ENCODE results near the gene CRTAC1.

Gene CRTAC1

DNA sequence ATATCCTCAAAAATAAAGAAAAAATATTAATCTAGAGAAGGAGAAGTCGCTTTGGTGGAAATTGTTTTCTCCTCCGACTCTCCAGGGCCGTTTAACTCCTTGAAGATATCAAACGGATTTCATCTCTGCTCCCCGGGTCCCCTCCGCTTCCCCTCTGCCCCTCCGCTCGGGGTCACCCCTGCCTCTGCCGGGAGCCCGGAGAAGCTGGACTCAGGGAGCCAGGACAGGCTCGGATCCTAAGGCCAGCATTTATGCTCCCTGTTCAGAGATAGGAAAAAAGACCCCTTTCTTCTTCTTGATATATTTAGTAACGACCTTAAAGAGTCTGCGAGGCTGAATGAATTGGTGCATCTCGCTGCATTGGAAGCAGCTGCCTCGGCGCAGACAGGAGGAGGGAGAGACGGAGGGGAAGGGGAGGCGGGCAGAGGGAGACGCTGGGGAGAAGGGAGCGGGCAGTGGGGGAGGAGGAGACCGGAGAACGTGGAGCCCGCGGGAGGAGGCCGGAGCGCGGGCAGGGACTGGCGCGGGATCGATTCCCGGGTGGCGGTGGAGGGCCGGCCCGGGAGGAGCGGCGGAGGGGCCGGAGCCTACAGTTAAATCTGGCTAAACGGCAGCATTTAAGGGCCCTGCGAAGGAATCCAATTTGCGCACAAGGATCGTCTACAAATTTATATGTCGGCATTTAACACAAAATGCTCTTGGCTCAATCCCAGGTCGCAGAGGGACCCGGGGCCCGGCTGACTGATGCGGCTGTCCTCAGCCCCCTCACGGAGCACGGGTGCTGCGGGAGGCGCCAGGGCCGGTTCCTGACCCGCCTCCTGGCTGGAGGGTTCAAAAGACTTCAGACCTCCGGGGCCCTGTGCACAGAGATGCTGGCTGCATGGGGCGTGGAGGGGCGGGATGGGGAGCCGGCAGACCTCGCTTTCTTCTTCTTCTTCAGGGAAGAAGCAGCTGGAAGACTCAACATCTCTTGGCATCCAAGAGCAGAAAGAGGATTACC is 55.6 kb downstream of the CRTAC1 start:
- DNase-seq (ENCODE audit: low read depth): no peak

- no peak for DNase-seq (ENCODE audit: low read depth)
Measured at GRCh38 chr10:97974100-97974499, 56.3 kb downstream of the CRTAC1 start.

DNA sequence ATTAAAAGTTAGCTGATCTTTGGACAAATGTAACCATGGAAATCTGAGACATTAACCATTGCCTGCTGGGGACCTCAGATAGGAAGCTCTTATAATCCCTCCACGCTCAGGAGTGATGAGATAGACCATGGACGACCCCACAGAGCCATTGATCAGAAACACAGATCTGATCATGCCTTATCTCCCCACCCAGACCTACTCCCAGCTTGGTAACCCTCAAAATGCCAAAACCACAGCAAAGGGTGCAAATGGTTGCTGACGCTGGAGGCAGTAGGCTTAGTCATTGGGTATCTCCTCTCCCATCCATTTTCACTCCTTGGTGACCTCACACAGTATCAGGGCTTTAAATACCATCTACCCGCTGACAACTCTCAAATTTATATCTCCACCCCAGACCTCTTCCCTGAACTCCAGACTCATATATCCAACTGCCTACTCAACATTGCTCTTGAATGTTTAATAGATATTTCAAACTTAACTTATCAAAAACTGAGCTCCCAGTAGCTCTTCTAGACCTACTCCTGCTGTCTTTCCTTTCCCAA is 60.8 kb downstream of the CRTAC1 start:
- DNase-seq (ENCODE audit: low read depth): peak; percentile 87

DNA sequence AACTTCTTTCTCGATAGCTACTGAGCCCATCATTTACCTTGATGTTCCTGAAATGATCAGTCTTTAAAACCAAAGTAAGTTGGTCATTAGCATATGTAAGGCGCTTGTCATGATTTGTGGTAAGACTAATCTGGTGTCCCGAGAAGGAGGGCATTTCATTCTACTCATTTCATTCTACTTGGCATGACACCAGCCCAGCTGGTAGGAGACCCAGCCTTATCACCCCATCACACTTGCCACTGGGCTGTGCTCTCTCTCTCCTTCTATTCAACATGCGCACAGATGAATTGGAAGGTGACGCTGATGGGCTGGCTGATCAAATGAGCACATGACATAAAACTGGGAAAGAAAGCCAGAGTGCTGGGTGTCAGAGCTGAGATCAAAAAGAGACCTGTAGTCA is 65.7 kb downstream of the CRTAC1 start:
- no peak for DNase-seq (ENCODE audit: low read depth)

GRCh38 chr10:97961945-97962344 is 68.5 kb downstream of the CRTAC1 start:
- no peak for DNase-seq (ENCODE audit: low read depth)

GRCh38 chr10:97960269-97961056 is 70.0 kb downstream of the CRTAC1 start:
- no peak for DNase-seq (ENCODE audit: low read depth)

GRCh38 chr10:97949462-97949861 is 81.0 kb downstream of the CRTAC1 start:
- DNase-seq (ENCODE audit: low read depth): no peak

DNA sequence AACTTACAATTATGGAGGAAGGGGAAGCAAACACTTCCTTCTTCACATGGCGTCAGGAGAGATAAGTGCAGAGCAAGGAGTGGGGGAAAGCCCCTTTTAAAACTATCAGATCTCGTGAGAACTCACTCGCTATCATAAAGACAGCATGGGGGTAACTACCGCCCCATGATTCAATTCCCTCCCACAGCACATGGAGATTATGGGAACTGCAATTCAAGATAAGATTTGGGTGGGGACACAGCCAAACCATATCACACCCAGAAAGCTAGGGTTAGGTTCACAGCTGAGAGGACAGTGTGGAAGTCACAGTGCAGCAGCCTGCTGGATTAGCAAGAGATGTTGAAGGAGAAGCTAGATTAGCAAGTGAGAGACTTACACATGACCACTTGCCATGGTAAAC is 81.6 kb downstream of the CRTAC1 start:
- peak; percentile 99 for DNase-seq (ENCODE audit: low read depth)

GRCh38 chr10:97944772-97945171 is 85.6 kb downstream of the CRTAC1 start:
- DNase-seq (ENCODE audit: low read depth): no peak

GRCh38 chr10:97943294-97943693 is 87.1 kb downstream of the CRTAC1 start:
- DNase-seq (ENCODE audit: low read depth): peak; percentile 15

DNA sequence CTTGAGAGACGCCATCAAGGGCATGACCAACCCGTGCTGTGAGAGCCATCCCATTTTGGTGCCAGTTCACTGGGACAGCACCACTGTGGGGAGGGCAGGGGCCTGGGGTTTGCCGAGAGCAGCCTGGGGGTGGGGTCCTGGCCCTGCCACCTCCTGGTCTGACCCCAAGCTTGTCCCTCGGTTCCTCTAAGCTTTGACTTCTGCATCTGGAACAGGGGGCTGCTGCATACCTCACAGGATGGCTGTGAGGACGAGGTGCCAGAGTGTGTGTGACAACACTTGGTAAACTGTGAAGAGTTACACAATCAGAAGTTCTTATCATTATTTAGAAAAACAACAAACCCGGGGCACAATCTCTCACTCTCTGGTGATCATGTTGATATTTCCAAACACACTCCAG is 89.9 kb downstream of the CRTAC1 start:
- no peak for DNase-seq (ENCODE audit: low read depth)

- DNase-seq (ENCODE audit: low read depth): no peak
Measured at GRCh38 chr10:97939446-97939990, 90.9 kb downstream of the CRTAC1 start.

DNA sequence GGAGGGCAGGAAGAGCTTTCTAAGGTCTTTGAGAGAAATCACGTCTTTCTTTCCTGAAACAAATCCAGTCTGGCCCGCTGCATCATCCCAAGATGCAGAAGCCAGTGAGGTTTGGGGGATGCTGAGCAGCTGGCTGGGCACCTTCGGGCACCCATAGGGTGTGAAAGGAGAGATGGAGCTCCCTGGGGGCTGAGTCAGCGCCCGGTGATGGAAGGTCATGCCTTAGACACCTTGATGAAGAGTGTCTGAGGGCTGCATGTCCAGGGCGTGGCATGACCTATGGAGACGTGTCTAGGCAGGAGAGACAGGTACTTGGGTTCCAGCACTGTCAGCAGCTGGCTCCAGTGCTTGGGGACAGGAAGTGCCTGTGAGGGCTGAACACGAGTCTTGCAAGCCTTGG is 92.5 kb downstream of the CRTAC1 start:
- no peak for DNase-seq (ENCODE audit: low read depth)

DNA sequence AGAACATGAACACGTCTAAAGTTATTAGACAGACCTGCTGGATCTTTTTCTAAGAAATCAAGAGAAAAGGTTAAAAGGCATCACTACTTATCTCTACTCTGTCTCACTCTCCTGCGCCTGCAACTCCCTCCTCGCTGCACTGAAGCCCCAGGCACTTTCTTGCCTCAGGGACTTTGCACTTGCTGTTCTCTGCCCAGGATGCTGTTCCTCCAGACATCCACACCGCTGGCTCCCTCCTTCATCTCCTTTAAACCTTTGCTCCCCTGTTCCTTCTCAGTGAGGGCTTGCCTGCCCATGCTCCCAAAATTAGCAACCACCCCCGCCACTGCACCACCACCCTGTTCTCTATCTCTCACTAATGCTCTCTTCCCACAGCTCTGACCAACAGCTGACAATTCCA is 93.4 kb downstream of the CRTAC1 start:
- no peak for DNase-seq (ENCODE audit: low read depth)

GRCh38 chr10:97936126-97936525 is 94.3 kb downstream of the CRTAC1 start:
- DNase-seq (ENCODE audit: low read depth): no peak

GRCh38 chr10:97932932-97933530 is 97.4 kb downstream of the CRTAC1 start:
- no peak for DNase-seq (ENCODE audit: low read depth)

GRCh38 chr10:97931041-97931440 is 99.4 kb downstream of the CRTAC1 start:
- DNase-seq (ENCODE audit: low read depth): no peak

GRCh38 chr10:97928897-97929296 is 101.5 kb downstream of the CRTAC1 start:
- DNase-seq (ENCODE audit: low read depth): no peak

GRCh38 chr10:97927622-97928021 is 102.8 kb downstream of the CRTAC1 start:
- DNase-seq (ENCODE audit: low read depth): no peak

DNA sequence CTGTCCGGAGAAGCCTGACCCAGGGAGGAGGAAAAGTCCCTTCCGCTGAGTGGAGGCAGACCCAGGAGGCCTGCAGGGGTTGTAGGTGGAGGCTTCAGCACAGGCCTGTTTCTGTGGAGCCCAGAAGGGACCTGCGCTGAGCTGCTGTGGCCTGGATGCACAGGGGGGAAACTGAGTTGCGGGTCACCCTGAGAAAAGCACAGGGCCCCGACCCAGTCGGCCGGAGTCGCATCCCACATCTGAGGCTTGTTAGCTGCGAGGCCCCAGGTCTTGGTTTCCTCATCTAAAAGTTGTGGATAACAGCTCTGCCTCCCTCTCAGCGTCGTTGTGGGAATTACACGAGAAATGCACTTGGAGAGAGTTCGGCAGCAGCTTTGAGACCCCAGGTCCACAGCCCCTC is 104.4 kb downstream of the CRTAC1 start:
- no peak for DNase-seq (ENCODE audit: low read depth)

GRCh38 chr10:97925308-97925938 is 105.0 kb downstream of the CRTAC1 start:
- DNase-seq (ENCODE audit: low read depth): no peak

- no peak for DNase-seq (ENCODE audit: low read depth)
Measured at GRCh38 chr10:97924678-97925077, 105.7 kb downstream of the CRTAC1 start.
